ENCODE data around the gene PPIE.

PPIE gene

DNA sequence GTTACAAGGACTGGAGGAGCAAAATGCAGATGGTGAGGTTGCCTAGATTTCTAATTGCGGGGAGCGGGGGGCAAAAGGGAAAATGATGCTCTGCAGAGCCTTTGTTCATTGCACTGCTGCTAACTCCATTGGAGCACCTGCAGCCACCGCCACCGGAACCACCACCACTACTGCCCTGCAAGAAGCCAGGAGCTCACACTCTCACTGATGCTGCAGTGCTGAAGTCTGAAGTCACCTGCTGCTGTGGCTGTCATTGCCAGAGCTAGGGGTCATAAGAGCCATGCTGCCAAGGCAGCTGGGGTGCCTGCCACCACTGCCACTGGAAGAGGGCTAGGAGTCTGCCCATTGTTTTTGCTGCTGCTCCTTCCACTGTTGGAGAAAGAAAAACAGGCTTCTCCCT is 40.1 kb upstream of the PPIE start:
- H3K36me3 ChIP-seq (ENCODE audit: insufficient read depth, low read depth, low read length): no peaks in the 10 kb centered on the region
- no peak overlapping the region for H3K9ac ChIP-seq (ENCODE audit: low read depth, low read length)
- H3K9me3 ChIP-seq (ENCODE audit: insufficient read depth, low read depth, low read length): no peaks in the 10 kb centered on the region
- H3K4me1 ChIP-seq (ENCODE audit: insufficient read depth, low read length): peaks cover 19% of the 10 kb centered on the region; the same call in 1 of the 2 replicates
- no peak overlapping the region for H3K4me3 ChIP-seq (ENCODE audit: low read length)
- H3K27me3 ChIP-seq (ENCODE audit: insufficient read depth, low read length): peaks cover 100% of the 10 kb centered on the region
- no peak overlapping the region for H3K27ac ChIP-seq (ENCODE audit: low read length)

DNA sequence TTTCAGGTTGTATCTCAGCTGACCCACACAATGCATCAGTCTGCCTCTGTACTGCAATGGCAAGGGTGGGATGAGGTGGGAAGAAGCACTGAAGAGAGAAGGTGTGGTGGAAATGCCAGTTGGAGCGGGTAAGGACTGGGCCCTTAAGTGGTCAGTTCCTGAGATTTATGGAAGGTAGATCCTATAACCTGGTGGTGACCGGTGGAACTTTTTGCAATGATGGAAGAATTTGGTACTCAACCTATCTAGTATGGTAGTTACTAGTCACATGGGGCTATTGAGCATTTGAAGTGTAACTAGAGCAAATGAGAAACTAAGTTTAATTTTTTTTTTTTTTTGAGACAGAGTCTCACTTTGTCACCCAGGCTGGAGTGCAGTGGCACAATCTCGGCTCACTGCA is 39.3 kb upstream of the PPIE start:
- Histone ChIP-seq H3K4me3 (ENCODE audit: low read length) (no peak overlapping the region), H3K27ac (ENCODE audit: low read length) (no peak overlapping the region), H3K9me3 (ENCODE audit: insufficient read depth, low read depth, low read length) (no peaks in the 10 kb centered on the region), H3K4me1 (ENCODE audit: insufficient read depth, low read length) (peaks cover 18% of the 10 kb centered on the region; the same call in 1 of the 2 replicates), H3K9ac (ENCODE audit: low read depth, low read length) (no peak overlapping the region), H3K36me3 (ENCODE audit: insufficient read depth, low read depth, low read length) (no peaks in the 10 kb centered on the region), H3K27me3 (ENCODE audit: insufficient read depth, low read length) (peaks cover 100% of the 10 kb centered on the region)

DNA sequence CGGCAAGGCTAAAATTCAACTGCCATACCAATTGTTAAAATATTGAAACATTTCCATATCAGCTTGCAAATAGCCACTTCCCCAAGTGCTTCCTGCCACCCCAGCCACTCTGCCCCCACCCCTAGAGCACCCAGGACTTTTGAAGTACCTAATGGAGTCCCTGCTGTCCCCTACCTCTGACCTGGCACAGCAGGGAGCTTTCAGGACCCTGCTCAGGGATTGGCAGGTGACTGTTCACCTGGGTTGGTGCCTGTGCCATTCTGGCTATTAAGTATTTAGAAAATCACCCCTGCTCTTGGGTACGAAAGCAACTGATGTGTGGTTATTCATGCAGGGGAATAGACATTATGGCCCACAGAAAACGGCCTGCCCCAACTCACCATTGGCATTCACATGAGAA is 38.3 kb upstream of the PPIE start:
- H3K4me3 ChIP-seq (ENCODE audit: low read length): no peak overlapping the region; the same call in 1 of the 2 replicates
- peaks cover 11% of the 10 kb centered on the region; the same call in 1 of the 2 replicates for H3K4me1 ChIP-seq (ENCODE audit: insufficient read depth, low read length)
- H3K27me3 ChIP-seq (ENCODE audit: insufficient read depth, low read length): peaks cover 100% of the 10 kb centered on the region
- no peaks in the 10 kb centered on the region for H3K9me3 ChIP-seq (ENCODE audit: insufficient read depth, low read depth, low read length)
- no peak overlapping the region for H3K27ac ChIP-seq (ENCODE audit: low read length)
- no peaks in the 10 kb centered on the region for H3K36me3 ChIP-seq (ENCODE audit: insufficient read depth, low read depth, low read length)
- H3K9ac ChIP-seq (ENCODE audit: low read depth, low read length): no peak overlapping the region; the same call in 1 of the 2 replicates

GRCh38 chr1:39701049-39701439 is 37.6 kb upstream of the PPIE start:
- Histone ChIP-seq H3K4me1 (ENCODE audit: insufficient read depth, low read length) (peaks cover 11% of the 10 kb centered on the region; the same call in 1 of the 2 replicates), H3K9ac (ENCODE audit: low read depth, low read length) (peak overlapping the region; percentile 65; the same call in 1 of the 2 replicates), H3K27me3 (ENCODE audit: insufficient read depth, low read length) (peaks cover 100% of the 10 kb centered on the region), H3K36me3 (ENCODE audit: insufficient read depth, low read depth, low read length) (no peaks in the 10 kb centered on the region), H3K9me3 (ENCODE audit: insufficient read depth, low read depth, low read length) (no peaks in the 10 kb centered on the region), H3K27ac (ENCODE audit: low read length) (no peak overlapping the region), H3K4me3 (ENCODE audit: low read length) (peak overlapping the region; percentile 52; the same call in 1 of the 2 replicates)

- H3K4me3 ChIP-seq (ENCODE audit: low read length): no peak overlapping the region
- no peaks in the 10 kb centered on the region for H3K36me3 ChIP-seq (ENCODE audit: insufficient read depth, low read depth, low read length)
- H3K9ac ChIP-seq (ENCODE audit: low read depth, low read length): no peak overlapping the region
- no peak overlapping the region for H3K27ac ChIP-seq (ENCODE audit: low read length)
- H3K27me3 ChIP-seq (ENCODE audit: insufficient read depth, low read length): peaks cover 100% of the 10 kb centered on the region
- no peaks in the 10 kb centered on the region for H3K9me3 ChIP-seq (ENCODE audit: insufficient read depth, low read depth, low read length)
- peaks cover 11% of the 10 kb centered on the region; the same call in 1 of the 2 replicates for H3K4me1 ChIP-seq (ENCODE audit: insufficient read depth, low read length)
Measured at GRCh38 chr1:39704757-39705156, 33.9 kb upstream of the PPIE start.

- H3K27me3 ChIP-seq (ENCODE audit: insufficient read depth, low read length): peaks cover 100% of the 10 kb centered on the region
Measured at GRCh38 chr1:39707506-39707905, 31.2 kb upstream of the PPIE start.

GRCh38 chr1:39711104-39711965 is 27.3 kb upstream of the PPIE start:
- no peaks in the 10 kb centered on the region for H3K36me3 ChIP-seq (ENCODE audit: insufficient read depth, low read depth, low read length)
- H3K27ac ChIP-seq (ENCODE audit: low read length): no peak overlapping the region
- H3K9me3 ChIP-seq (ENCODE audit: insufficient read depth, low read depth, low read length): no peaks in the 10 kb centered on the region
- H3K27me3 ChIP-seq (ENCODE audit: insufficient read depth, low read length): peaks cover 100% of the 10 kb centered on the region
- peaks cover 13% of the 10 kb centered on the region for H3K4me1 ChIP-seq (ENCODE audit: insufficient read depth, low read length)
- no peak overlapping the region for H3K4me3 ChIP-seq (ENCODE audit: low read length)
- H3K9ac ChIP-seq (ENCODE audit: low read depth, low read length): no peak overlapping the region

More at GRCh38 chr1:39707506-39707905, 31.2 kb upstream of the PPIE start:
- Histone ChIP-seq H3K9ac (ENCODE audit: low read depth, low read length) (no peak overlapping the region), H3K9me3 (ENCODE audit: insufficient read depth, low read depth, low read length) (no peaks in the 10 kb centered on the region), H3K27ac (ENCODE audit: low read length) (no peak overlapping the region), H3K4me1 (ENCODE audit: insufficient read depth, low read length) (peaks cover 13% of the 10 kb centered on the region), H3K36me3 (ENCODE audit: insufficient read depth, low read depth, low read length) (no peaks in the 10 kb centered on the region), H3K4me3 (ENCODE audit: low read length) (no peak overlapping the region)

DNA sequence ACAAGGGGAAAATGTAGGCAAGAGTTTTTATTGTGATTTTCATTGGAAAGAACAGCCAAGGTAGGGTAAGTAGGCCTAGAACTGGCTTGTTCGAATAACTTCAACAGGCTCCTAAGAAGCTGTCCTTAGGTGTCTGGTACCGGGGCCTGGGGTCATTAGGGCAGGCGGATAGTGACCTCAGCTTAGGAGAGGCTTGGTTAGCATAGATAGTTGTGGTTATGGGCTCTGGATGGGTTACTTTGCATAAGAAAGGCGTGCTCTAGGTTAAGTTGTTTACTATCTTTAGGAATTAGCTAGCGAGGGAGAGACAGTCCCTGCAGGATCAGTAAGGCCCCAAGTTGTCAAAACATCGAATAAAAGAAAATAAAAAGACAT is 26.7 kb upstream of the PPIE start:
- Histone ChIP-seq H3K27ac (ENCODE audit: low read length) (no peak overlapping the region), H3K27me3 (ENCODE audit: insufficient read depth, low read length) (peaks cover 100% of the 10 kb centered on the region), H3K4me3 (ENCODE audit: low read length) (no peak overlapping the region), H3K9me3 (ENCODE audit: insufficient read depth, low read depth, low read length) (no peaks in the 10 kb centered on the region), H3K36me3 (ENCODE audit: insufficient read depth, low read depth, low read length) (no peaks in the 10 kb centered on the region), H3K4me1 (ENCODE audit: insufficient read depth, low read length) (peaks cover 13% of the 10 kb centered on the region), H3K9ac (ENCODE audit: low read depth, low read length) (no peak overlapping the region)

DNA sequence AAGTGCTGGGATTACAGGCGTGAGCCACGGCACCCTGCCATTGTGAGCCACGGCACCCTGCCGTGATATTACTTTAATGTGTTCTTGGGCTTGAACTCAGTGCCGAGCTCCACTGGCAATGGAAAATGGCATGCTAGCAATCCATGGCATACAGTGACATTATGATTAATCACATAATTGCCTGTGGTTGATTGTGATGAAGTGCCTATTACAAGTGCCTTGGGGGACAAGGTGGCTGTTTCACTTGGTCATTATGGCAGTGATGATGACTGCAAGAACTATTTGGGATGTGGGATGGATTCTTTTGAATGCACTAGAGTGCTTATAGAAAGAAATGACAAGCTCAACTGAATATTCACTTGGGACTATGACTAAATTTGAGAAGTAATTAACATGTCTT is 25.1 kb upstream of the PPIE start:
- Histone ChIP-seq H3K27me3 (ENCODE audit: insufficient read depth, low read length) (peaks cover 100% of the 10 kb centered on the region), H3K9ac (ENCODE audit: low read depth, low read length) (no peak overlapping the region), H3K27ac (ENCODE audit: low read length) (no peak overlapping the region), H3K4me3 (ENCODE audit: low read length) (no peak overlapping the region), H3K4me1 (ENCODE audit: insufficient read depth, low read length) (peaks cover 13% of the 10 kb centered on the region), H3K9me3 (ENCODE audit: insufficient read depth, low read depth, low read length) (no peaks in the 10 kb centered on the region), H3K36me3 (ENCODE audit: insufficient read depth, low read depth, low read length) (no peaks in the 10 kb centered on the region)

GRCh38 chr1:39717809-39718208 is 20.9 kb upstream of the PPIE start:
- Histone ChIP-seq H3K4me1 (ENCODE audit: insufficient read depth, low read length) (no peaks in the 10 kb centered on the region), H3K27me3 (ENCODE audit: insufficient read depth, low read length) (peaks cover 99% of the 10 kb centered on the region), H3K27ac (ENCODE audit: low read length) (no peak overlapping the region), H3K9me3 (ENCODE audit: insufficient read depth, low read depth, low read length) (no peaks in the 10 kb centered on the region), H3K4me3 (ENCODE audit: low read length) (no peak overlapping the region), H3K36me3 (ENCODE audit: insufficient read depth, low read depth, low read length) (no peaks in the 10 kb centered on the region), H3K9ac (ENCODE audit: low read depth, low read length) (no peak overlapping the region)

- Histone ChIP-seq H3K27ac (ENCODE audit: low read length) (no peak overlapping the region), H3K9me3 (ENCODE audit: insufficient read depth, low read depth, low read length) (no peaks in the 10 kb centered on the region), H3K4me3 (ENCODE audit: low read length) (no peak overlapping the region), H3K4me1 (ENCODE audit: insufficient read depth, low read length) (no peaks in the 10 kb centered on the region), H3K36me3 (ENCODE audit: insufficient read depth, low read depth, low read length) (no peaks in the 10 kb centered on the region), H3K27me3 (ENCODE audit: insufficient read depth, low read length) (peaks cover 98% of the 10 kb centered on the region), H3K9ac (ENCODE audit: low read depth, low read length) (no peak overlapping the region)
Measured at GRCh38 chr1:39720094-39720999, 18.3 kb upstream of the PPIE start.

Data from iPS-20b (cell line).